Motor neuron (in vitro differentiated cells): ENCODE measurements around the gene LNX1. TPM values are rescaled to one million over a fixed set of nuclear protein-coding genes. Genes with fewer than 3 reads are reported as not detected.

Experiments used
- ATAC-seq, 8 experiments: fragments of 200-7000 bp; cut with Tn5 transposase; replicated peaks in 6 of 8; 2 replicates each; pipeline ENCODE4 v1.8.0; 2021; ENCODE audit warnings: mild to moderate bottlenecking in 8 of 8, moderate library complexity in 8 of 8
- H3K27ac ChIP-seq, 2 donors: fragments of 250-450 bp; sonication (Bioruptor Pico); 2 replicates each; pipeline ENCODE4 v1.9.0; 2021; ENCODE audit warnings: antibody characterized with exemption in 2 of 2, mild to moderate bottlenecking in 2 of 2, moderate library complexity in 1 of 2
- H3K4me1 ChIP-seq, 2 donors: fragments of 250-450 bp; sonication (Bioruptor Pico); replicated peaks in 1 of 2; 2 replicates each; pipeline ENCODE4 v1.6.1; 2021; ENCODE audit warnings: antibody characterized with exemption in 2 of 2, mild to moderate bottlenecking in 2 of 2, moderate library complexity in 1 of 2
- H3K4me3 ChIP-seq, 5 donors: fragments of 250-450 bp; sonication (Bioruptor Pico); 2 replicates each; pipeline ENCODE4 v1.9.0; 2021; ENCODE audit warnings: antibody characterized with exemption in 5 of 5, mild to moderate bottlenecking in 5 of 5, moderate library complexity in 4 of 5
- WGBS, 10 experiments: fragments of 450-650 bp; shearing (Covaris generic); methylation state at CpG; one replicate each; pipeline ENCODE4 v1.0.0; 2022; 5-methylcytosine and 5-hydroxymethylcytosine counted together
- in situ Hi-C, 9 experiments: fragments of 400-800 bp; cut with MboI; loops; one replicate each; pipeline ENCODE4 v1.15.0; 2021; ENCODE audit warnings: low sequenced_read_pairs in 9 of 9, low pct_unique_long_range_greater_than_20kb in 2 of 9; ENCODE audit not compliant: unreplicated experiment in 9 of 9
- total RNA-seq, 8 experiments: library from RNA; unstranded; fragments of 300-600 nt; gene quantifications; 2 replicates each; pipeline versions ENCODE4 v1.2.3 to v1.2.4, GENCODE V29; 2022

Gene LNX1
- total RNA-seq, 8 experiments from 2014 or later: 0.64 to 18.7 (median 2.2) TPM

DNA sequence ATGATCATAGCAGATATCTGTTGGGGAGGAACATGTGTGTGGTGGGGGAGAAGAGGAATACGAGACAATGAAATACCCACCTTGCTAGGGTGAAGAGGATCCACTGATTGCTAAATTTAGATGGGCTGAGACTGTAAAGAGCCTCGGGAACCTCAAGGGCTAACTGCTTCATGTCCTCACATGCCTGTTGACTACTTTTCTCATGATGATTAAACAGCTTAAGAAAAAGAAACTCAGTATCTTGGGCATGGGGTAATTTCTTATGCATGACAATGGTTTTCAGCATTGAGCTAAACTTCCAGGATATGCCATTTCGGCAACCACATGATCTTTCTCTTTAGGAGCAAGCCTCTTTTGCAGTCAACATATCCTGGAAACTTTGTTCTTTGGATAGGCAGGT lies 3.9 kb upstream of the LNX1 start:
- ATAC-seq: no peak
- Histone ChIP-seq H3K4me3 (no peak overlapping the region), H3K4me1 (peaks cover 0 to 13% of the 10 kb centered on the region in 2 donors), H3K27ac (no peak overlapping the region)
- WGBS, 10 experiments: 0 to 100% (median 44%) methylated on average over 1 to 3 of the region's 3 CpGs
- in situ Hi-C loops: no loop called here

GRCh38 chr4:53593765-53594164 lies 2.5 kb upstream of the LNX1 start:
- WGBS, 10 experiments: 17 to 92% (median 80%) methylated on average over 1 to 2 of the region's 2 CpGs; no CpG with 5 or more reads in 3 of the 10 experiments
- peaks cover 0 to 13% of the 10 kb centered on the region in 2 donors for H3K4me1 ChIP-seq
- no peak for ATAC-seq
- H3K4me3 ChIP-seq: no peak overlapping the region
- in situ Hi-C loops: no loop called here
- no peak overlapping the region for H3K27ac ChIP-seq

DNA sequence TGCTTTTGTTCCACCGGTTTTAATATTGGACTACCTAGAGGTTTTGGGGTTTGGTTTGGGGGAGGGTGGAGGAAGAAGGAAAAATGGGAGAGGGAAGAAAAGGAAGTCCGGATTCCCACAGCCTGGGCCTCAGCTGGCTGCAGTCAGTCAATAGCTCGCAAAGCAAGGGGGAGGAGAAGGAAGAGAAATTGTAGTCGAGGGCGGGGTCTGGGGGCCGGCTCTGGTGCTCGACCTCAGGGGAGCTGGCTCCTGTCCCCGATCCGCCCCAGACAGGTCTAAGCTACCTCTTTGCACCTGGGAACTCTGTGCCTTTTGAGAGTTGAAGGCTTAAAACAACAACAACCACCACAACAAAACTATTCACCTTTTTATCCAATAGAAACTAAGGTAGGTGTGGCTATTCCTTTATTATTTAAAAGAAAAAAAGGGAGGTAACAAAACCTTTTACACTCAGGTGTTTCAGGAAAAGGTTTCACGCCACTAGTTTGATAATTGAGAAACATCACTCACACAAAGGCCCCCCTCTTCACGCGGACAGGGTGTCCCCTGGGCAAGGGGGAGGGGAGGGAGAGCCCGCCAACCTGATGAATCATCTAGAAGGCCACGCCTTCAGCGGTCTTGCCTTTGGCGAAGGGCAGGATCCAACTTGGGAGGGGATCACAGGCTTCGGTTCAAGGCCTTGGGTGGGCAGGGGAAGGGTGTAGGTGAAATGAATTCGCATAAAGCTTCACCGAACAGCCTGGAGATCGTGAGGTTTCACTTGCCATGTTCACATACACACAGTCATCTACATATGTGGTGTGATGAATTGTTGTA lies 1.6 kb upstream of the LNX1 start:
- peaks cover 0 to 13% of the 10 kb centered on the region in 2 donors for H3K4me1 ChIP-seq
- 0 to 59% (median 38%) methylated on average over 2 to 8 of the region's 20 CpGs; no CpG with 5 or more reads in 2 of the 10 experiments for whole genome bisulfite sequencing, 10 experiments
- no peak overlapping the region for H3K27ac ChIP-seq
- peak in 7 of 8 experiments; percentile 43 to 84 (median 74) for ATAC-seq
- in situ Hi-C loops: no loop called here
- H3K4me3 ChIP-seq: no peak overlapping the region

DNA sequence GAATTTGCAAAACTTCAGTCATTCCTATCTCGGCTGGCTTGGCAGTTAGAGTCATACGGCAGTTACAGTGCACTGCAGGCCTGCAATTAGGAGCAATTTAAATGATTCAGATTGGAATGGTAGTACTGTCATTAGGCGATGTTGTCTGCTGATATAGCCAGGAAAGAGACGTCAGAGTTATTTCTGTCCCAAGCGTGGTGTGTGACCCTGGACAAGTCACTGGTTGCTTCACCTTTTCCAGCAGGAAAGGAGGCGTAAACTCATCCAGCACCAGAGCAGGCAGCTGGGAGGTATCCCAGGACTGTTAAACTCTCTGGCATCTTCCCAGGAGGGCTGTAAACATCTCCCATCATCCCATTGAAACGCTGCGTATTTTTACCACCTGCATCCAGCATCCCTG lies 836 bp upstream of the LNX1 start:
- Histone ChIP-seq H3K4me1 (peaks cover 0 to 13% of the 10 kb centered on the region in 2 donors), H3K4me3 (no peak overlapping the region), H3K27ac (no peak overlapping the region)
- 54 to 84% (median 73%) methylated on average over 2 to 8 of the region's 8 CpGs for WGBS, 10 experiments
- ATAC-seq: peak in 3 of 8 experiments; percentile 18 to 63 (median 19)
- in situ Hi-C loops: no loop called here

DNA sequence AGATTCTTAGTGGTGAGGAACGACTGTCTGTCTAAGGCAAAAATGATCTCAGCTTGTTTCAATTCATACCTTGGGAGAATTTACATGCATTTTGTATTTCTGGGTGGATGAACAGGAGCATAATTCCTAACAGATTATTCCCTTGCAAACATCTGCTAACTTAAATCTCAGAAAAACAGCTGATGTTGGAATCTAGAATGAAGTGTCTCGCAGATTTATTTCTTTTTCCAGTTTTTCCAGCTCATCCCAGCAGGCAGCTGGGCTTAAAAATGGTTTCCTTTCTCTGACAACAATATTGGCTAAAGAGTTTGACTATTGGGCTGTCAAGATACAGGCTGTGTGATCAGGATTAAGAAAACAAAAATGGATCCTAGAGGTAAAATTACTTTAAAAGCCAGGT lies 1.1 kb downstream of the LNX1 start:
- no peak overlapping the region for H3K27ac ChIP-seq
- H3K4me3 ChIP-seq: no peak overlapping the region
- no peak for ATAC-seq
- 0 to 100% (median 49%) methylated on average over 1 to 2 of the region's 2 CpGs; no CpG with 5 or more reads in 3 of the 10 experiments for WGBS, 10 experiments
- peaks cover 0 to 17% of the 10 kb centered on the region in 2 donors for H3K4me1 ChIP-seq
- in situ Hi-C loops: no loop called here

- no peak overlapping the region for H3K4me3 ChIP-seq
- in situ Hi-C loops: no loop called here
- no peak overlapping the region for H3K27ac ChIP-seq
- no peak for ATAC-seq
- WGBS, 10 experiments: 86 to 100% (median 94%) methylated on average over 1 to 2 of the region's 2 CpGs; no CpG with 5 or more reads in 2 of the 10 experiments
- peaks cover 0 to 17% of the 10 kb centered on the region in 2 donors for H3K4me1 ChIP-seq
Observed at GRCh38 chr4:53589511-53589910, 1.8 kb downstream of the LNX1 start.

GRCh38 chr4:53587135-53587534 lies 4.2 kb downstream of the LNX1 start:
- H3K4me1 ChIP-seq: peaks cover 0 to 7% of the 10 kb centered on the region in 2 donors
- no peak overlapping the region for H3K27ac ChIP-seq
- in situ Hi-C loops: no loop called here
- no peak overlapping the region for H3K4me3 ChIP-seq
- 0 to 93% (median 27%) methylated on average over 1 to 2 of the region's 2 CpGs; no CpG with 5 or more reads in 1 of the 10 experiments for WGBS, 10 experiments
- peak in 2 of 8 experiments; percentile 13 to 31 for ATAC-seq

DNA sequence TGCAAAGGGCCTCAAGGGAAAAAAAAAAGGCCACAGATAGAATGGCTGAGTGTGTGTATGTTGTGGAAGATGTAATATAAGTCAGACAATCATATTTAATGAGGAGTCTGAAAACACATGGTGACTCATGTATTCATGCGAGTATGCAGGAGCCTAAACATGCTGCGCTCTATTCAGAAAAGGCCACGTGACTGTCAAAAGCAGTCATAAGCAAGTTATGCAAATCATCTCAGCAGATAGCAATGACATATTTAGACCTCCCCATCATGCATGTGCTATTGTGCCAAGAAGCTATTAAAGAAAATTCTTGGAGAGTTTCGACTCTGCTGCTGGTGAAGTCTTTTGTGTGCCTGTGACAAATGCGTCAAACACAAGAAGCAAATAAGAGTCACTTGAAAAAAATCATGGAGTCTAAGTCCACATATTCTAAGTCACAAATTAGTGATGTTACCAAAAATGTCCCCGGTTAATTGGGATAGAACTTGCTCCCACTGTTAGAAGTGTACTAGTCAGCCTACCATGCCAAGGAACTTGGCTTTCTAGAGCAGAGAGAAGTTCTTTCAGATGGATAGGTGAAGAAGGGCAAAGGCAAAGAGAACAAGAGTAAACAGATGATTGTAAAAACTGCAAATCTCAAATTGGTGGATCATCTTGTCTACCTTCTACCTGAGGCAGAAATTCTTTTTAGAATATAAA lies 5.0 kb downstream of the LNX1 start:
- Histone ChIP-seq H3K4me1 (peaks cover 0 to 4% of the 10 kb centered on the region in 2 donors), H3K4me3 (no peak overlapping the region), H3K27ac (no peak overlapping the region)
- in situ Hi-C loops: no loop called here
- 7 to 100% (median 79%) methylated on average over 1 to 6 of the region's 6 CpGs for WGBS, 10 experiments
- ATAC-seq: peak; percentile 71 to 98 (median 92)

DNA sequence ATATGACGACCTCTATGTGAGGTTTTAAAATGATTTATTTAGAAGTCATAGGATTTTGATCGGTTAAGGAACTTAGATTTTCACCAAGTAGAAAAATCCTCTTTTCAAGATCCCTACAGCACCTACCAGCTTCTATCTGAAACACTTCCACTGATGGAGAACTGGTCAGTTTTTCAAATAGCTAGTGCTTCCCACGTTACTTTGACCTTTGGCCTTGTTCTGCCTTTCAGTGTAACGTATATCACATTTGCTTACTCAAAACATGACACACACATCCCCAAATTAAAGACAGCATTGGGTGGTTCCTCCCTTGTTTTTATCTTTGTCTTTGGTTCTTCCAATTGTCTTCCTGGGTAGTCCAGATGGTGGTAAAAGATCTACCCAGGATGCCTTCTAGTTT lies 6.6 kb downstream of the LNX1 start:
- Histone ChIP-seq H3K4me1 (peaks cover 0 to 4% of the 10 kb centered on the region in 2 donors), H3K27ac (no peak overlapping the region), H3K4me3 (no peak overlapping the region)
- in situ Hi-C loops: no loop called here
- ATAC-seq: no peak
- 58 to 100% (median 86%) methylated on average over 1 to 4 of the region's 4 CpGs; no CpG with 5 or more reads in 2 of the 10 experiments for WGBS, 10 experiments

DNA sequence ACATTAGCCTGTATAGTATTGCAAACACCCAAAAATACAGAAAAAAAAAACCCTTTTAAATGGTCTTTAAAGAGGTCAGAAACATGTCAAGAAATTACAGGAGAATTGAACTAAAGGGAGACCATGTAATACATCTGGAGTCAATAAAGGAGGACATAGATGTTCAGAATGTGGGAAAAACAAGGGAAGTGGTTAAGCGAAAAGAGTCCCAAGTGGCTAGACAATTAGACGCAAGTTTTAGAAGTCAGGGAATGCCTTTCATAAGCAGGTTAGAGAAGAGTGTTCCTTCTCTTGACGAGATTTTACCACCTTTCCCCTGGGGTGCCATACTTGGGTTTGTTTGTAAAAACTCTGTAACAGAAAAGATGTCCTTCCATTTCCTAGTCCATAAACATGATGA lies 7.8 kb downstream of the LNX1 start:
- peaks cover 0 to 4% of the 10 kb centered on the region in 2 donors for H3K4me1 ChIP-seq
- no peak overlapping the region for H3K27ac ChIP-seq
- H3K4me3 ChIP-seq: no peak overlapping the region
- in situ Hi-C loops: no loop called here
- WGBS, 10 experiments: 63 to 100% (median 98%) methylated on average over 1 to 3 of the region's 3 CpGs
- no peak for ATAC-seq

DNA sequence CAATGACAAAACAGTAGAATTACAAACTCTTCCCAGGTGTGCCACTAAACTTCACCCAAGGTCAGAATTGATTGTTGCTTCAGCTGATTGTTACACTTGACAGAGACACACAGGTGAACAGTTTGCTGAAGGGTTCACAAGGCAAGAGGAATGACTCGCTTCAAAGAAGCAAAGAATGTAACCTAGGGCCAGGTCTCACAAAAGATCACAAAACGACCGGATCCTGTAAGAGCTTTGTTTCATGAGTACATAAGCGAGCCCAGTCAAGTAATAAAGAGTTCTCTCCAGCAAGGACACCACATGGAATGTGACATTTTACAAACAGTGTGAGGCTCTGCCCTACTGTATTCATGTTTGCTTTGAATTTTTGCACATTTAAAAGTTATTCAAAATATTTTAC lies 9.1 kb downstream of the LNX1 start:
- ATAC-seq: peak in 3 of 8 experiments; percentile 14 to 49 (median 45)
- 53 to 94% (median 70%) methylated on average over 2 to 4 of the region's 4 CpGs; no CpG with 5 or more reads in 3 of the 10 experiments for WGBS, 10 experiments
- in situ Hi-C loops: no loop called here

GRCh38 chr4:53580274-53580673 lies 11.0 kb downstream of the LNX1 start:
- Histone ChIP-seq H3K27ac (no peak overlapping the region), H3K4me3 (no peak overlapping the region), H3K4me1 (no peaks in the 10 kb centered on the region)
- no peak for ATAC-seq
- in situ Hi-C loops: no loop called here
- 42 to 100% (median 58%) methylated on average over 1 to 3 of the region's 3 CpGs; no CpG with 5 or more reads in 1 of the 10 experiments for WGBS, 10 experiments

More for the DNA sequence above, 9.1 kb downstream of the LNX1 start:
- Histone ChIP-seq H3K4me3 (no peak overlapping the region), H3K4me1 (peaks cover 0 to 4% of the 10 kb centered on the region in 2 donors), H3K27ac (no peak overlapping the region)

GRCh38 chr4:53579826-53580225 lies 11.5 kb downstream of the LNX1 start:
- WGBS, 10 experiments: 79 to 100% (median 89%) methylated on average over 1 to 3 of the region's 3 CpGs; no CpG with 5 or more reads in 2 of the 10 experiments
- no peak for ATAC-seq
- H3K4me1 ChIP-seq: no peaks in the 10 kb centered on the region
- in situ Hi-C loops: no loop called here
- H3K27ac ChIP-seq: no peak overlapping the region
- no peak overlapping the region for H3K4me3 ChIP-seq
